Measurements from ENCODE around the gene PHOSPHO1. TPM values are rescaled to one million over a fixed set of nuclear protein-coding genes. Genes with fewer than 3 reads are reported as not detected.

The PHOSPHO1 gene
- total RNA-seq, 1 experiment from 2014 or later = 0.39 TPM

GRCh38 chr17:49258394-49258793, 27.8 kb upstream of the PHOSPHO1 start:
- H3K36me3 ChIP-seq = no peaks in the 10 kb centered on the region
- H3K4me3 ChIP-seq = no peak overlapping the region
- H3K27ac ChIP-seq = no peak overlapping the region
- peaks cover 19% of the 10 kb centered on the region for H3K4me1 ChIP-seq (replicated peaks)
- H3K27me3 ChIP-seq (replicated peaks) = no peaks in the 10 kb centered on the region
- no peak for DNase-seq (ENCODE audit: low read depth in 1 of 2, low spot score in 2 of 2)
- no peaks in the 10 kb centered on the region for H3K9me3 ChIP-seq (replicated peaks)

- Histone ChIP-seq H3K9me3 (replicated peaks) (no peaks in the 10 kb centered on the region), H3K4me1 (replicated peaks) (peaks cover 10% of the 10 kb centered on the region), H3K36me3 (no peaks in the 10 kb centered on the region), H3K27ac (no peak overlapping the region), H3K4me3 (no peak overlapping the region), H3K27me3 (replicated peaks) (no peaks in the 10 kb centered on the region)
- no peak for DNase-seq (ENCODE audit: low read depth in 1 of 2, low spot score in 2 of 2)
Observed at GRCh38 chr17:49255125-49255524, 24.5 kb upstream of the PHOSPHO1 start.

GRCh38 chr17:49254066-49254465, 23.5 kb upstream of the PHOSPHO1 start:
- no peaks in the 10 kb centered on the region for H3K36me3 ChIP-seq
- no peaks in the 10 kb centered on the region for H3K9me3 ChIP-seq (replicated peaks)
- H3K4me1 ChIP-seq (replicated peaks) = 0 out of 2 replicates have a peak, but pooled peaks cover 4% of the 10 kb centered on the region
- no peak for DNase-seq (ENCODE audit: low read depth in 1 of 2, low spot score in 2 of 2)
- no peaks in the 10 kb centered on the region for H3K27me3 ChIP-seq (replicated peaks)
- H3K27ac ChIP-seq = no peak overlapping the region
- H3K4me3 ChIP-seq = no peak overlapping the region

GRCh38 chr17:49252148-49252695, 21.6 kb upstream of the PHOSPHO1 start:
- H3K9me3 ChIP-seq (replicated peaks) = no peaks in the 10 kb centered on the region
- 0 out of 2 replicates have a peak, but pooled peaks cover 4% of the 10 kb centered on the region for H3K4me1 ChIP-seq (replicated peaks)
- H3K27ac ChIP-seq = no peak overlapping the region
- no peaks in the 10 kb centered on the region for H3K36me3 ChIP-seq
- no peak overlapping the region for H3K4me3 ChIP-seq
- H3K27me3 ChIP-seq (replicated peaks) = no peaks in the 10 kb centered on the region
- no peak for DNase-seq (ENCODE audit: low read depth in 1 of 2, low spot score in 2 of 2)

GRCh38 chr17:49249890-49250522, 19.4 kb upstream of the PHOSPHO1 start:
- Histone ChIP-seq H3K27ac (no peak overlapping the region), H3K9me3 (replicated peaks) (no peaks in the 10 kb centered on the region), H3K36me3 (no peaks in the 10 kb centered on the region), H3K27me3 (replicated peaks) (no peaks in the 10 kb centered on the region), H3K4me1 (replicated peaks) (0 out of 2 replicates have a peak, but pooled peaks cover 4% of the 10 kb centered on the region), H3K4me3 (no peak overlapping the region)
- DNase-seq (ENCODE audit: low read depth in 1 of 2, low spot score in 2 of 2) = no peak

GRCh38 chr17:49249292-49249794, 18.8 kb upstream of the PHOSPHO1 start:
- Histone ChIP-seq H3K27ac (no peak overlapping the region), H3K4me3 (no peak overlapping the region), H3K4me1 (replicated peaks) (0 out of 2 replicates have a peak, but pooled peaks cover 4% of the 10 kb centered on the region), H3K36me3 (no peaks in the 10 kb centered on the region), H3K9me3 (replicated peaks) (no peaks in the 10 kb centered on the region), H3K27me3 (replicated peaks) (no peaks in the 10 kb centered on the region)
- no peak for DNase-seq (ENCODE audit: low read depth in 1 of 2, low spot score in 2 of 2)

- Histone ChIP-seq H3K36me3 (no peaks in the 10 kb centered on the region), H3K4me1 (replicated peaks) (0 out of 2 replicates have a peak, but pooled peaks cover 4% of the 10 kb centered on the region), H3K4me3 (no peak overlapping the region), H3K27me3 (replicated peaks) (no peaks in the 10 kb centered on the region), H3K9me3 (replicated peaks) (no peaks in the 10 kb centered on the region), H3K27ac (no peak overlapping the region)
- no peak for DNase-seq (ENCODE audit: low read depth in 1 of 2, low spot score in 2 of 2)
Observed at GRCh38 chr17:49247944-49248343, 17.4 kb upstream of the PHOSPHO1 start.

- H3K4me1 ChIP-seq (replicated peaks) = 0 out of 2 replicates have a peak, but pooled peaks cover 4% of the 10 kb centered on the region
- no peak overlapping the region for H3K27ac ChIP-seq
- no peak overlapping the region for H3K4me3 ChIP-seq
- 0 out of 2 replicates have a peak, but pooled peaks cover 3% of the 10 kb centered on the region for H3K9me3 ChIP-seq (replicated peaks)
- H3K27me3 ChIP-seq (replicated peaks) = no peaks in the 10 kb centered on the region
- no peaks in the 10 kb centered on the region for H3K36me3 ChIP-seq
- DNase-seq (ENCODE audit: low read depth in 1 of 2, low spot score in 2 of 2) = no peak
Observed at GRCh38 chr17:49244839-49245238, 14.3 kb upstream of the PHOSPHO1 start.

GRCh38 chr17:49242813-49243212, 12.2 kb upstream of the PHOSPHO1 start:
- Histone ChIP-seq H3K36me3 (no peaks in the 10 kb centered on the region), H3K4me3 (no peak overlapping the region), H3K9me3 (replicated peaks) (0 out of 2 replicates have a peak, but pooled peaks cover 3% of the 10 kb centered on the region), H3K4me1 (replicated peaks) (no peaks in the 10 kb centered on the region), H3K27me3 (replicated peaks) (no peaks in the 10 kb centered on the region), H3K27ac (no peak overlapping the region)
- DNase-seq (ENCODE audit: low read depth in 1 of 2, low spot score in 2 of 2) = no peak

GRCh38 chr17:49241692-49242397, 11.3 kb upstream of the PHOSPHO1 start:
- Histone ChIP-seq H3K27me3 (replicated peaks) (0 out of 2 replicates have a peak, but pooled peaks cover 3% of the 10 kb centered on the region), H3K9me3 (replicated peaks) (0 out of 2 replicates have a peak, but pooled peaks cover 3% of the 10 kb centered on the region), H3K36me3 (no peaks in the 10 kb centered on the region), H3K4me3 (no peak overlapping the region), H3K4me1 (replicated peaks) (no peaks in the 10 kb centered on the region), H3K27ac (no peak overlapping the region)
- DNase-seq (ENCODE audit: low read depth in 1 of 2, low spot score in 2 of 2) = no peak

GRCh38 chr17:49241040-49241439, 10.5 kb upstream of the PHOSPHO1 start:
- Histone ChIP-seq H3K27ac (no peak overlapping the region), H3K4me3 (no peak overlapping the region), H3K27me3 (replicated peaks) (0 out of 2 replicates have a peak, but pooled peaks cover 9% of the 10 kb centered on the region), H3K36me3 (no peaks in the 10 kb centered on the region), H3K9me3 (replicated peaks) (0 out of 2 replicates have a peak, but pooled peaks cover 3% of the 10 kb centered on the region), H3K4me1 (replicated peaks) (no peaks in the 10 kb centered on the region)
- DNase-seq (ENCODE audit: low read depth in 1 of 2, low spot score in 2 of 2) = no peak

GRCh38 chr17:49240619-49241018, 10.0 kb upstream of the PHOSPHO1 start:
- DNase-seq (ENCODE audit: low read depth in 1 of 2, low spot score in 2 of 2) = no peak
- no peak overlapping the region for H3K27ac ChIP-seq
- H3K9me3 ChIP-seq (replicated peaks) = 0 out of 2 replicates have a peak, but pooled peaks cover 3% of the 10 kb centered on the region
- H3K27me3 ChIP-seq (replicated peaks) = 0 out of 2 replicates have a peak, but pooled peaks cover 10% of the 10 kb centered on the region
- H3K4me1 ChIP-seq (replicated peaks) = no peaks in the 10 kb centered on the region
- H3K4me3 ChIP-seq = no peak overlapping the region
- no peaks in the 10 kb centered on the region for H3K36me3 ChIP-seq

- Histone ChIP-seq H3K4me1 (replicated peaks) (no peaks in the 10 kb centered on the region), H3K27ac (no peak overlapping the region), H3K36me3 (no peaks in the 10 kb centered on the region), H3K27me3 (replicated peaks) (0 out of 2 replicates have a peak, but pooled peaks cover 10% of the 10 kb centered on the region), H3K9me3 (replicated peaks) (0 out of 2 replicates have a peak, but pooled peaks cover 3% of the 10 kb centered on the region), H3K4me3 (no peak overlapping the region)
- no peak for DNase-seq (ENCODE audit: low read depth in 1 of 2, low spot score in 2 of 2)
Observed at GRCh38 chr17:49239963-49240362, 9.4 kb upstream of the PHOSPHO1 start.

Data from SJSA1 (cell line).